GM23338 (cell line): Measurements from ENCODE around the gene KCTD4. TPM values are rescaled to one million over a fixed set of nuclear protein-coding genes. Genes with fewer than 3 reads are reported as not detected.

Source experiments
- ATAC-seq: fragments of 200-7000 bp; cut with Tn5 transposase; 3 replicates; pipeline ENCODE4 v1.9.1; 2020
- DNase-seq: peaks from one replicate; pipeline ENCODE4 v3.0.0-alpha.2; 2015; ENCODE audit warnings: low spot score
- H2AFZ ChIP-seq: fragments of 200-600 bp; sonication (generic); 2 replicates; pipeline ENCODE4 v1.8.0; 2016; ENCODE audit warnings: antibody characterized with exemption, mild to moderate bottlenecking, moderate library complexity
- H3F3A ChIP-seq: fragments of 200-600 bp; sonication (generic); replicated peaks from 2 replicates; pipeline ENCODE4 v1.8.0; 2017; ENCODE audit warnings: antibody characterized with exemption, mixed run types, low read depth
- H3K27ac ChIP-seq: fragments of 200-600 bp; sonication (generic); 2 replicates; pipeline ENCODE4 v1.6.1; 2016; ENCODE audit warnings: low read depth
- H3K27me3 ChIP-seq: fragments of 200-600 bp; sonication (generic); 2 replicates; pipeline ENCODE4 v1.8.0; 2016; ENCODE audit warnings: mild to moderate bottlenecking, mixed run types, moderate library complexity; ENCODE audit not compliant: insufficient read depth
- H3K36me3 ChIP-seq: fragments of 200-600 bp; sonication (generic); 2 replicates; pipeline ENCODE4 v1.8.0; 2016; ENCODE audit warnings: mild to moderate bottlenecking; ENCODE audit not compliant: insufficient read depth
- H3K4me1 ChIP-seq: fragments of 200-600 bp; sonication (generic); 2 replicates; pipeline ENCODE4 v1.8.0; 2016; ENCODE audit warnings: mild to moderate bottlenecking, moderate library complexity; ENCODE audit not compliant: insufficient read depth
- H3K4me2 ChIP-seq: fragments of 200-600 bp; sonication (generic); 2 replicates; pipeline ENCODE4 v1.7.1; 2017; ENCODE audit warnings: mixed run types
- H3K4me3 ChIP-seq: fragments of 200-600 bp; sonication (generic); 2 replicates; pipeline ENCODE4 v1.6.1; 2016; ENCODE audit warnings: mixed run types
- H3K79me2 ChIP-seq: fragments of 200-600 bp; sonication (generic); replicated peaks from 2 replicates; pipeline ENCODE4 v1.8.0; 2017; ENCODE audit warnings: mild to moderate bottlenecking; ENCODE audit not compliant: insufficient read depth
- H3K9me2 ChIP-seq: fragments of 200-600 bp; sonication (generic); 2 replicates; pipeline ENCODE4 v1.8.0; 2017; ENCODE audit not compliant: insufficient read depth
- H4K20me1 ChIP-seq: fragments of 200-600 bp; sonication (generic); replicated peaks from 2 replicates; pipeline ENCODE4 v1.8.0; 2017; ENCODE audit warnings: mild to moderate bottlenecking; ENCODE audit not compliant: insufficient read depth
- H3K27ac Mint-ChIP-seq: 2 replicates; pipeline ENCODE4 v1.8.0; 2020; ENCODE audit warnings: inconsistent platforms, mild to moderate bottlenecking, moderate library complexity, mixed read lengths
- H3K27me3 Mint-ChIP-seq: 3 replicates; pipeline ENCODE4 v1.8.0; 2022; ENCODE audit warnings: low read depth, mild to moderate bottlenecking, moderate library complexity, mixed read lengths, inconsistent platforms; ENCODE audit not compliant: insufficient read depth, poor library complexity
- H3K36me3 Mint-ChIP-seq: 3 replicates; pipeline ENCODE4 v1.8.0; 2021; ENCODE audit warnings: low read depth, mild to moderate bottlenecking, inconsistent platforms, moderate library complexity, mixed read lengths
- H3K4me1 Mint-ChIP-seq: 3 replicates; pipeline ENCODE4 v1.8.0; 2020; ENCODE audit warnings: mild to moderate bottlenecking, inconsistent platforms, mixed read lengths
- H3K4me3 Mint-ChIP-seq: 3 replicates; pipeline ENCODE4 v1.8.0; 2021; ENCODE audit warnings: moderate library complexity, mild to moderate bottlenecking, inconsistent platforms, mixed read lengths
- H3K9me3 Mint-ChIP-seq: 3 replicates; pipeline ENCODE4 v1.8.0; 2020; ENCODE audit warnings: moderate library complexity, mild to moderate bottlenecking, inconsistent platforms, mixed read lengths
- CREB1 ChIP-seq: fragments of 250-450 bp; sonication (Bioruptor Pico); IDR thresholded peaks from 2 replicates; pipeline ENCODE4 v1.5.0; 2020; ENCODE audit warnings: low read depth, mild to moderate bottlenecking, moderate library complexity
- CTCF ChIP-seq, 2 experiments: fragments of 200-600 bp in 1 of 2; sonication (generic) in 1 of 2; conservative IDR thresholded peaks; 2 replicates each; pipeline versions ENCODE4 v1.5.1 to v1.6.1; 2016 to 2017; ENCODE audit warnings: antibody characterized with exemption in 2 of 2, low read depth in 2 of 2, mild to moderate bottlenecking in 2 of 2, moderate library complexity in 1 of 2
- ETS1 ChIP-seq: IDR thresholded peaks from 2 replicates; pipeline ENCODE4 v1.6.1; 2016; ENCODE audit warnings: antibody characterized with exemption
- EZH2 ChIP-seq: fragments of 200-600 bp; sonication (generic); IDR thresholded peaks from one replicate; pipeline ENCODE4 v1.8.0; 2017; ENCODE audit warnings: antibody characterized with exemption, mild to moderate bottlenecking, low read depth; ENCODE audit not compliant: unreplicated experiment
- EZH2phosphoT487 ChIP-seq: fragments of 200-600 bp; sonication (generic); IDR thresholded peaks from one replicate; pipeline ENCODE4 v1.8.1; 2018; ENCODE audit warnings: antibody characterized with exemption; ENCODE audit not compliant: unreplicated experiment
- JUNB ChIP-seq: IDR thresholded peaks from one replicate; pipeline ENCODE4 v1.6.1; 2016; ENCODE audit warnings: antibody characterized with exemption; ENCODE audit not compliant: unreplicated experiment
- NANOG ChIP-seq: IDR thresholded peaks from 2 replicates; pipeline ENCODE4 v1.6.1; 2016; ENCODE audit warnings: antibody characterized with exemption, borderline replicate concordance
- POLR2AphosphoS5 ChIP-seq: IDR thresholded peaks from 2 replicates; pipeline ENCODE4 v1.6.1; 2016; ENCODE audit warnings: antibody characterized with exemption, low read depth
- REST ChIP-seq: IDR thresholded peaks from one replicate; pipeline ENCODE4 v1.6.1; 2018; ENCODE audit warnings: antibody characterized with exemption; ENCODE audit not compliant: unreplicated experiment
- STAT1 ChIP-seq: IDR thresholded peaks from one replicate; pipeline ENCODE4 v1.6.1; 2016; ENCODE audit warnings: antibody characterized with exemption; ENCODE audit not compliant: unreplicated experiment
- ZNF114 ChIP-seq: fragments of 250-450 bp; sonication (Bioruptor Pico); IDR thresholded peaks from 2 replicates; pipeline ENCODE4 v1.5.0; 2020; ENCODE audit warnings: mild to moderate bottlenecking, moderate library complexity
- polyA plus RNA-seq: library from polyadenylated mRNA; unstranded; fragments of >200 nt; fragmentation: Nextera tagmentation; extraction: Ambion mirVana; gene quantifications from 2 replicates; pipeline ENCODE4 v1.2.1, GENCODE V29; 2016
- total RNA-seq: library from RNA; depleted of rRNA; stranded (reverse); fragments of >200 nt; shearing (Covaris generic); gene quantifications from 2 replicates; pipeline ENCODE4 v1.2.3, GENCODE V29; 2014

Gene KCTD4
- total and polyA plus RNA-seq, 2 experiments from 2014 or later, result 0.24 TPM; not detected in 1

- H3K36me3 Mint-ChIP-seq, result no peaks in the 10 kb centered on the region
- Histone ChIP-seq H3K36me3 (no peaks in the 10 kb centered on the region), H2AFZ (no peak overlapping the region), H3K4me3 (no peak overlapping the region), H3F3A (no peaks in the 10 kb centered on the region), H3K79me2 (no peaks in the 10 kb centered on the region; the same call in 1 of the 2 replicates), H3K27ac (no peak overlapping the region), H3K27me3 (no peaks in the 10 kb centered on the region), H3K4me2 (no peak overlapping the region; the same call in 1 of the 2 replicates), H4K20me1 (peaks cover under 1% of the 10 kb centered on the region; the same call in 1 of the 2 replicates), H3K4me1 (peaks cover 11% of the 10 kb centered on the region), H3K9me2 (no peaks in the 10 kb centered on the region)
- ATAC-seq (no peak), DNase-seq (no peak)
- H3K27me3 Mint-ChIP-seq, result peaks cover 3% of the 10 kb centered on the region
- H3K4me1 Mint-ChIP-seq, result peaks cover 18% of the 10 kb centered on the region
- no peaks in the 10 kb centered on the region; the same call in 2 of the 3 replicates for H3K9me3 Mint-ChIP-seq
- H3K27ac Mint-ChIP-seq, result peak overlapping the region; percentile 33
- H3K4me3 Mint-ChIP-seq, result no peak overlapping the region
- no peak for TF ChIP-seq ZNF114 (CRISPR knock-in tag)
- TF ChIP-seq NANOG, result no peak
- no peak for TF ChIP-seq EZH2phosphoT487
- no peak for TF ChIP-seq JUNB
- no peak for TF ChIP-seq CREB1 (CRISPR knock-in tag)
- TF ChIP-seq CTCF (conservative IDR thresholded peaks at IDR 0.05; ENCODE audit: low read depth in 2 of 2), result no peak
These were observed 25.2 kb upstream of the KCTD4 start for GRCh38 chr13:45226024-45226423.

GRCh38 chr13:45225370-45225769, 24.5 kb upstream of the KCTD4 start:
- no peak overlapping the region for H3K4me3 Mint-ChIP-seq
- no peaks in the 10 kb centered on the region; the same call in 1 of the 2 replicates for H4K20me1 ChIP-seq
- no peak overlapping the region for H3K27ac ChIP-seq
- H3K79me2 ChIP-seq, result no peaks in the 10 kb centered on the region; the same call in 1 of the 2 replicates
- no peak overlapping the region for H3K4me2 ChIP-seq
- H3K27me3 Mint-ChIP-seq, result peaks cover 3% of the 10 kb centered on the region
- H3F3A ChIP-seq, result no peaks in the 10 kb centered on the region
- H3K36me3 ChIP-seq, result no peaks in the 10 kb centered on the region
- no peak overlapping the region for H3K27ac Mint-ChIP-seq
- peaks cover 11% of the 10 kb centered on the region for H3K4me1 ChIP-seq
- peaks cover 18% of the 10 kb centered on the region for H3K4me1 Mint-ChIP-seq
- H3K9me2 ChIP-seq, result no peaks in the 10 kb centered on the region
- DNase-seq (no peak), ATAC-seq (no peak)
- H3K9me3 Mint-ChIP-seq, result no peaks in the 10 kb centered on the region; the same call in 2 of the 3 replicates
- H3K4me3 ChIP-seq, result no peak overlapping the region
- H3K27me3 ChIP-seq, result no peaks in the 10 kb centered on the region
- H2AFZ ChIP-seq, result no peak overlapping the region
- no peaks in the 10 kb centered on the region for H3K36me3 Mint-ChIP-seq
- TF ChIP-seq CTCF (conservative IDR thresholded peaks at IDR 0.05; ENCODE audit: low read depth in 2 of 2) (no peak), EZH2 (no peak), POLR2AphosphoS5 (no peak), JUNB (no peak), EZH2phosphoT487 (no peak), ETS1 (no peak), STAT1 (no peak), NANOG (no peak), REST (no peak), CREB1 (CRISPR knock-in tag) (no peak)
